VCaP (cell line): Measurements from ENCODE around the gene NTN1.
"Not testable (repeated sequence)": the region's sequence is repeated elsewhere in the genome, so short reads cannot be mapped to it uniquely, and the experiment has no call there.

Experiments
- H3K27ac ChIP-seq: fragments of 450-650 bp; 2 replicates; pipeline ENCODE4 v1.5.1; 2017
- TF ChIP-seq, protein P1 (sequence below): fragments of 450-650 bp; conservative IDR thresholded peaks from 2 replicates; pipeline ENCODE4 v1.5.1; 2017; ENCODE audit warnings: mild to moderate bottlenecking, moderate library complexity

Gene NTN1

DNA sequence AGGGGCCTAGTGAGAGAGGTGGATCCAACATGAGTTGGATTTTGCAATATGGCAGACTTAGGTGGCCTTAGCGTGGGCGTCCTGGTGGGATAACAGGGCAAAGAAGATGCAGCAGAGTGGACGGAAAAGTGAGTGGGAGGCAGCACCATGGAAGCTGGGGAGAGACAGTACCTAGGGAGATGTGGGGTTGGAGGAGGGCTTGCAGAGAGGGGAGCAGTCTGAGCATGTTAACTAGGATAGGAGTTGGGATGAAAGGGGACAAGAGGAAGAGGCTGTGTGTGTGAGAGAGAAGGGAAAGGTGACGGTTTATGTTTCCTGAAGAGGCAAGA lies 120.1 kb downstream of the NTN1 start:
- TF ChIP-seq, protein P1, sequence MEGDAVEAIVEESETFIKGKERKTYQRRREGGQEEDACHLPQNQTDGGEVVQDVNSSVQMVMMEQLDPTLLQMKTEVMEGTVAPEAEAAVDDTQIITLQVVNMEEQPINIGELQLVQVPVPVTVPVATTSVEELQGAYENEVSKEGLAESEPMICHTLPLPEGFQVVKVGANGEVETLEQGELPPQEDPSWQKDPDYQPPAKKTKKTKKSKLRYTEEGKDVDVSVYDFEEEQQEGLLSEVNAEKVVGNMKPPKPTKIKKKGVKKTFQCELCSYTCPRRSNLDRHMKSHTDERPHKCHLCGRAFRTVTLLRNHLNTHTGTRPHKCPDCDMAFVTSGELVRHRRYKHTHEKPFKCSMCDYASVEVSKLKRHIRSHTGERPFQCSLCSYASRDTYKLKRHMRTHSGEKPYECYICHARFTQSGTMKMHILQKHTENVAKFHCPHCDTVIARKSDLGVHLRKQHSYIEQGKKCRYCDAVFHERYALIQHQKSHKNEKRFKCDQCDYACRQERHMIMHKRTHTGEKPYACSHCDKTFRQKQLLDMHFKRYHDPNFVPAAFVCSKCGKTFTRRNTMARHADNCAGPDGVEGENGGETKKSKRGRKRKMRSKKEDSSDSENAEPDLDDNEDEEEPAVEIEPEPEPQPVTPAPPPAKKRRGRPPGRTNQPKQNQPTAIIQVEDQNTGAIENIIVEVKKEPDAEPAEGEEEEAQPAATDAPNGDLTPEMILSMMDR = no peak
- no peak overlapping the region for H3K27ac ChIP-seq

DNA sequence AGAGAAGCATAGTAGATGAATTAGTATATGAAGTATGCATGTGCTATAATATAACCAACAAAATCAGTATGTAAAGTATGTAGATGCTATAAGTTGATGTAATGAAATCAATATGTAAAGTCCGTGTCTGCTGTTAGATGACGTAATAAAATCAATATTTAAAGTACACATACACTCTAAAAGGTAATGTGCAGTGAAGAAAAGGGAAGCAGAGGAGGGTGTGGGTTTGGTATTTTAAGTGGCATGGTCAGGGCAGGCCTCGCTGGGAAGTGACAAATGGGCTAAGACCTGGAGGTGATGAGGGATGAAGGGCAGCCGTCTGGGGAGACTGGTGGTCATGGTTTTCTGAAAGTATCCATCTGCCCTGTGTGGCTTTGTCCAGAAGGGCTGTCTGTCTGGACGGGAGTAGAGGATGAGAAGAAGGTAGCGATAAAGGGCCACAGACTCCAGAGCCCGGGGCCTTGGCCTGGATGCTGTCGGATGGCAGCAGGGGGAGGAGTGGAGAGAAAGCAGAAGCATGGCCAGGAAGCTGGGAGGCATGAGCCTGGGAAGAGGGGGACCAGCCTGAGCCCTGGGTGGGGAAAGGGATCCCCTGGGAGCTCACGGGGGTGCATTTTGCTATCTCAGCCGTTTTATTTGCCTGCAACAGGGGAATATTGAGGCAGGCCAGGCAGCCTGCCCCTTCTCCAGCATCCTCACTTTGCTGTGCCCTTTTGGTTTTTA lies 121.6 kb downstream of the NTN1 start:
- TF ChIP-seq, protein P1 = no peak

DNA sequence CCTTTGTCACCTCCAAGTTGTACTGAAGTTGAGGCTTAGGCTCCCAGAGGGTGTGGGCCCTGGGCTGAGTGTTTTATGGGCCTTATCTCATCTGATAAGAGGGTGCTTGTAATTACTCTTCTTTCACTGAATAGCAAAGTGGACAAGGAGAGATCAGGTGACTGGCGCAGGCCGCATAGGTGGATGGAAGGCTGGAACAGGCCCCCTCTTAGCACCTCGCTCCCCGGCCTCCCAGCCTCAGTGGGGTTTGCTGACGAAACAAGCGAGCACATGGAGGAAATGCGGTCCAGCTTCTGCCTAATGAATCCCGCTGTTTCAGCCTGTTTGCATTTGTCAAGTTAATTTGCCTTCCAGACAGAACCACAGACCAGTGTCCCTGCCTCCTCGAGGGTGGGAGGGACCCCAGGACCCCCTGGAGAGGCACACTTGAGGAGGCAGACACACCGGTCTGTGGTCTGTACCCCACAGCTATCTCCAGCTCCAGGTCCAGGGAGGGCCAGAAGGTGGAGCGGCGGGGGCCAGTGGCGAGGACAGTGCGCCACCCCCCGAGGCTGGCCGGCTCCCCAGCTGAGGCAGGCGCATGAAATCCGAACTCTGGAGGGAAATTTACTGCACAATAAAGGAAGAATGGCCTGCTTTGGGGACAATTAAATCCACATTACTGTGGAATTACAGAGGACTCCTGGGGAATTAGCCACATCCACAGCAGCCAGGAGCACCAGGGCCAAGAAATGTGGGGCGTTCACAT lies 123.4 kb downstream of the NTN1 start:
- TF ChIP-seq, protein P1 = no peak
- no peak overlapping the region for H3K27ac ChIP-seq

More for the DNA sequence above, 121.6 kb downstream of the NTN1 start:
- H3K27ac ChIP-seq = no peak overlapping the region

DNA sequence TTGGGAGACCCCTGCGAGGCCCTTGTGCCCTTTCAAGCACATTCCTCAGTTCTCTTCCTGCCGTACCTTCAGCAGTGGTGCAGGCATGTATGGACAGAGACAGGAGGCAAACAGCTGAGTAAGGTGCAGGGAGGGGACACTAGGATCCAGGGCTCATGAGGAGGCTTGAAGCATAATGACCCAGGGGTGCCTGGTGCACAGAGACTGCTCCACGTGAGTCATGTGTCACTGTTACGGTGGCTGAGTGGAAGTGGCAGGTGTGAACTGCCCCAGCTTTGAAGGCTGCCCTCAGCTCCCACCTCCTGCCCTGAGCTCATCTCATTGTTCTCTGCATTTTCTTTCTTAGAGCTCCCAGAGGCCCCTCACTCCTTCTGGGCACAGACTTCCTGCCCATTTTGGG lies 124.8 kb downstream of the NTN1 start:
- H3K27ac ChIP-seq = no peak overlapping the region
- TF ChIP-seq, protein P1 = no peak

DNA sequence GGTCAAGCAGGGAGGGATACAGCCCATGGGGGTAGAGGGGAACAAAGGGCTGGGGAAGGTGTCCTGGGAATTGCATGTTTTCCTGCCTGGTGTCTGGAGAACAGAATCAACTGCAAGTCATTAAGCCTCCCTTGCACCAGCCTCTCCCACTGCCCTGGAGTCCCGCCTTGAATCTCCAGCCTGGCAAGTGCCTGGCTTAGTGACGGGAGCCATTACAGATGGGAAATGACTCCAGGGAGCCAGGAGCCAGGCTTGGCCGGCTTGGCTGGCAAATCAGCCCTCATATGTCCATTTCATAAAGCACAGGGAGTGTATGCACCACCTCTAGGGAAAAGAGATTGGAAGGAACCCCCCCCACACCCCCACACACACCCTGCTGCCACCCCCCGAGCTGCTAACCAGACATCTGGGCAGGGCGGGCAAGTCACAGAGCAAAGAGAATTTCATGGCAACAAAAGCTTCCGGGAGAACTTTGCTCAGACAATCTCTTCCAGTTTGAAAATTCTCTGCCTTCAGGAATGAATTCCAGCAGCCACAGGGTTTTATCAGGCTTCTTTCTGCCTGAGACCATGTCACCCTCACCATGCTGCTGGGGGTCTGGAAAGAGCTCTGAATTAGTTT lies 127.7 kb downstream of the NTN1 start:
- TF ChIP-seq, protein P1 = no peak
- H3K27ac ChIP-seq = no peak overlapping the region

DNA sequence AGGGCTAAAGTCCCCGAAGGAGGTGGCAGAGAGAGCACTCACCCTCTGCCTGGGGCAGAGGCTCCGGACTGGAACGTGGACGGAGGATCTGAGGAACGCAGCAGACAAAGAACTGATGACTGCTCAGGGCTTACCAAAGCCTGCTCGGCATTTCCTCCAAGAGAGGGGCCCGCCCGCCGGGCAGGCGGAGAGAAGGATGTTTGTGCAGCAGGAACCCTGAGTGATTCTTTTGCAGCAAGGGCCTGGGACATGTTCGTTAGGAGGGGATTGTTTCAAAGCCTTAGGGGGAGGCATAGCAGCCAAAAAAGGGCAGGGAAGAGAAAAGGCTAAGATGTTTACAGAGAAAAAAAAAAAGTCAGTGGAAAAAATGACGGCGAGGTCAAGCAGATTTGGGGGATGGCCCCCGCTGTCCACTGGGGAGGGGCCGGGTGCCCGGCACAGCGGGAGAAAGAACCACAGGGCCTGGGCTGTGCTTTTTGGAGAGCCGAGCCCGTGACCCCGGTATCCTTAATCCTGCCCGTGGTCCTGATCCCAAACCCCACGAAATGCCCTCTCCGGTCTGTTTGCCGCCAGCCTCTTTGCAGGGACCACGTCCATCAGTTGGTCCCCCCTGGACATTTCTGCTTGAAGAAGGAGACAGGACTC lies 129.3 kb downstream of the NTN1 start:
- TF ChIP-seq, protein P1 = no peak
- H3K27ac ChIP-seq = no peak overlapping the region

DNA sequence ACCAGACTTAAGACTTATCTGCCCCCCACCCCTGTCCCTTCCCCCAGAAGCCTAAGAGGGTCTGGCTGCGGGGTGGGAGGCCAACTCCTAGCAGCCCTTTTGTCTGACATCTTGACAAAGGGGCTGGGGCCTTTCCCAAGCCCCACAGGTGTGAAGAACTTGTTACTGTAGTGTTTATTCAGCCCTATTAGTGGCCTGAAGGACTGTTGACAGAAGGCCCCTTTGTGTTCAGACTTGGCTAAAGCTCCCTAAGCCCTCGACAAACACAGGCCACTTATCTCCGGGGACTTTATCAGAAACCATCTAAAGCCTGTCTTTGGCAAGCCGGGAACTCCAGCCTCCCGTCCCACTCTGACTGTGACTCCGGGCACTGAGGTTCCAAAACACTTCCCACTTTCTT lies 129.8 kb downstream of the NTN1 start:
- TF ChIP-seq, protein P1 = no peak
- H3K27ac ChIP-seq = no peak overlapping the region

DNA sequence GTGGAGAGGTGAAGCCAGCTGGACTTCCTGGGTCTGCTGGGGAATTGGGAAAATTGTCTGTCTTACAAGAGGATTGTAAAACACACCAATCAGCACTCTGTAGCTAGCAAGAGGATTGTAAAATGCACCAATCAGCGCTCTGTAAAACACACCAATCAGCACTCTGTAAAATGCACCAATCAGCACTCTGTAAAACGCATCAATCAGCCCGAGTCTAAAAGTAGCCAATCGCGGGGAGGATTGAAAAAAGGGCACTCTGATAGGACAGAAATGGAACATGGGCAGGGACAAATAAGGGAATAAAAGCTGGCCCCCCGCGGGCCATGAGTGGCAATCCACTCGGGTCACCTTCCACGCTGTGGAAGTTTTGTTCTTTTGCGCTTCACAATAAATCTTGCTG lies 130.4 kb downstream of the NTN1 start:
- not testable (repeated sequence) for H3K27ac ChIP-seq
